K562 (cell line): ENCODE measurements around the gene DMRT2. TPM values are rescaled to one million over a fixed set of nuclear protein-coding genes. Genes with fewer than 3 reads are reported as not detected.

Experiments used
- ATAC-seq: fragments of 200-7000 bp; cut with Tn5 transposase; 3 replicates; pipeline ENCODE4 v1.9.1; 2020; ENCODE audit warnings: moderate library complexity
- BruUV-seq: library from RNA; stranded (reverse); fragments of 400-500 nt; replicated peaks from 2 replicates; lab custom pipeline; 2021; lab: Mats Ljungman, UMichigan
- CTCF ChIA-PET: fragments of 300-600 bp; formaldehyde crosslinking; extraction: SDS; loops from one replicate; lab custom pipeline; 2021; ENCODE audit warnings: low intra/inter-chr PET ratio; lab: Yijun Ruan, JAX
- POLR2A ChIA-PET: fragments of 300-600, 350-650 bp; sonication (Branson Sonifier 250); formaldehyde crosslinking; extraction: SDS; loops from one replicate; lab custom pipeline; 2021; ENCODE audit warnings: antibody characterized with exemption, inconsistent platforms; lab: Yijun Ruan, JAX
- DNase-seq, 4 experiments: peaks; one replicate each; pipeline versions ENCODE4 v3.0.0 to v3.0.0-alpha.2; 2011 to 2018; ENCODE audit warnings: low spot score in 3 of 4, mixed read lengths in 3 of 4; ENCODE audit errors: extremely low read depth in 1 of 4
- FAIRE-seq: peaks from 2 replicates; lab custom pipeline; 2011; peaks lifted over from hg19 to GRCh38; lab: Jason Lieb, UNC
- H2AFZ ChIP-seq: 2 replicates; pipeline ENCODE4 v1.6.0; 2011; ENCODE audit warnings: low read depth, low read length, control low read depth, inconsistent platforms
- H3K27ac ChIP-seq: fragments of 200-600 bp; 3 replicates; pipeline ENCODE4 v1.8.0; 2011; ENCODE audit warnings: low read depth, mild to moderate bottlenecking, control low read depth, inconsistent platforms, low read length, moderate library complexity, mixed read lengths; ENCODE audit errors: extremely low read depth
- H3K27me3 ChIP-seq, 2 experiments: fragments of 300-600 bp in 1 of 2; 2 replicates in 1 of 2; 3 replicates in 1 of 2; pipeline versions ENCODE4 v1.6.0 to v1.8.0; 2011; ENCODE audit warnings: inconsistent platforms in 2 of 2, low read length in 2 of 2, mild to moderate bottlenecking in 1 of 2, mixed read lengths in 1 of 2, moderate library complexity in 1 of 2; ENCODE audit not compliant: control insufficient read depth in 2 of 2, insufficient read depth in 2 of 2
- H3K36me3 ChIP-seq: fragments of 300-600 bp; 3 replicates; pipeline ENCODE4 v1.8.0; 2011; ENCODE audit warnings: mild to moderate bottlenecking, low read length, inconsistent platforms; ENCODE audit not compliant: control insufficient read depth, insufficient read depth
- H3K4me1 ChIP-seq, 2 experiments: fragments of 200-600 bp in 1 of 2; replicated peaks in 1 of 2; 2 replicates in 1 of 2; 3 replicates in 1 of 2; pipeline versions ENCODE4 v1.5.1 to v1.8.0; 2011; ENCODE audit warnings: inconsistent platforms in 2 of 2, low read length in 2 of 2, mild to moderate bottlenecking in 1 of 2, mixed read lengths in 1 of 2, moderate library complexity in 1 of 2; ENCODE audit not compliant: control insufficient read depth in 2 of 2, insufficient read depth in 2 of 2
- H3K4me2 ChIP-seq: 2 replicates; pipeline ENCODE4 v1.6.1; 2011; ENCODE audit warnings: low read length, control low read depth, inconsistent platforms, mixed read lengths; ENCODE audit not compliant: insufficient read depth
- H3K4me3 ChIP-seq: fragments of 200-600 bp; sonication (generic), shearing (Covaris generic); 2 replicates; pipeline ENCODE4 v1.5.1; 2016; ENCODE audit warnings: control low read depth, inconsistent platforms
- H3K79me2 ChIP-seq: fragments of 200-600 bp; 3 replicates; pipeline ENCODE4 v1.8.0; 2011; ENCODE audit warnings: low read length, inconsistent platforms; ENCODE audit not compliant: control insufficient read depth, insufficient read depth
- H3K9ac ChIP-seq, 2 experiments: 2 replicates each; pipeline versions ENCODE4 v1.6.0 to v1.6.1; 2011; ENCODE audit warnings: low read depth in 2 of 2, low read length in 2 of 2, control low read depth in 1 of 2, inconsistent platforms in 1 of 2, mild to moderate bottlenecking in 1 of 2, mixed read lengths in 1 of 2; ENCODE audit not compliant: insufficient read depth in 1 of 2
- H3K9me1 ChIP-seq: one replicate; pipeline ENCODE4 v1.6.0; 2011; ENCODE audit warnings: inconsistent platforms, mild to moderate bottlenecking, low read length, moderate library complexity; ENCODE audit not compliant: control insufficient read depth, insufficient read depth
- H3K9me3 ChIP-seq: replicated peaks from 2 replicates; pipeline ENCODE4 v1.5.1; 2011; ENCODE audit warnings: low read depth, low read length, inconsistent platforms; ENCODE audit not compliant: control insufficient read depth, insufficient read depth
- H4K20me1 ChIP-seq: replicated peaks from 2 replicates; pipeline ENCODE4 v1.6.1; 2011; ENCODE audit warnings: low read length, inconsistent platforms, mixed read lengths; ENCODE audit not compliant: control insufficient read depth, insufficient read depth
- ARHGAP35 ChIP-seq: fragments of 450-650 bp; IDR thresholded peaks from 2 replicates; pipeline ENCODE4 v1.6.1; 2018; ENCODE audit not compliant: partially characterized antibody
- CBFB ChIP-seq: sonication (generic); formaldehyde crosslinking; IDR thresholded peaks from 2 replicates; pipeline ENCODE4 v1.4.0; 2020; ENCODE audit warnings: mild to moderate bottlenecking, missing genetic modification reagents
- CREM ChIP-seq: IDR thresholded peaks from 2 replicates; pipeline ENCODE4 v1.6.1; 2014; ENCODE audit warnings: antibody characterized with exemption, low read depth
- ESRRA ChIP-seq: fragments of 450-650 bp; IDR thresholded peaks from 2 replicates; pipeline ENCODE4 v1.6.1; 2014; ENCODE audit warnings: low read depth, mild to moderate bottlenecking, moderate library complexity, borderline replicate concordance
- HINFP ChIP-seq: fragments of 450-650 bp; conservative IDR thresholded peaks from 2 replicates; pipeline ENCODE4 v1.6.1; 2016; ENCODE audit warnings: missing genetic modification characterization, low read depth, mild to moderate bottlenecking, control low read depth, missing compliant biosample characterization
- HSF4 ChIP-seq: fragments of 250-450 bp; sonication (Bioruptor Pico); IDR thresholded peaks from 2 replicates; pipeline ENCODE4 v2.1.2; 2022; ENCODE audit warnings: mild to moderate bottlenecking, moderate library complexity, borderline replicate concordance
- MEF2D ChIP-seq: conservative IDR thresholded peaks from 2 replicates; pipeline ENCODE4 v1.6.1; 2016; ENCODE audit warnings: low read depth, missing genetic modification characterization, missing compliant biosample characterization
- MYBL2 ChIP-seq, 2 experiments: fragments of 450-650 bp in 1 of 2; sonication (generic) in 1 of 2; formaldehyde crosslinking in 1 of 2; IDR thresholded peaks; 2 replicates each; pipeline versions ENCODE4 v1.6.1 to v1.8.1; 2017 to 2022; ENCODE audit warnings: borderline replicate concordance in 1 of 2, inconsistent platforms in 1 of 2, low read depth in 1 of 2, mild to moderate bottlenecking in 1 of 2, missing genetic modification reagents in 1 of 2, moderate library complexity in 1 of 2
- SMARCE1 ChIP-seq: fragments of 450-650 bp; IDR thresholded peaks from 2 replicates; pipeline ENCODE4 v1.7.1; 2016; ENCODE audit warnings: mild to moderate bottlenecking
- TAL1 ChIP-seq: fragments of 450-650 bp; IDR thresholded peaks from 2 replicates; pipeline ENCODE4 v1.6.1; 2016; ENCODE audit warnings: mild to moderate bottlenecking
- ZNF143 ChIP-seq: sonication (generic); formaldehyde crosslinking; IDR thresholded peaks from 2 replicates; pipeline ENCODE4 v1.9.0; 2022; ENCODE audit warnings: mild to moderate bottlenecking, missing genetic modification reagents
- ZNF589 ChIP-seq: fragments of 200-800 bp; sonication (Bioruptor generic); IDR thresholded peaks from 2 replicates; pipeline ENCODE4 v1.6.1; 2016; ENCODE audit warnings: low read depth, missing genetic modification characterization, missing compliant biosample characterization
- ZNF764 ChIP-seq: fragments of 250-450 bp; sonication (Bioruptor Pico); IDR thresholded peaks from 2 replicates; pipeline ENCODE4 v1.4.0; 2020; ENCODE audit warnings: low read depth, mild to moderate bottlenecking, moderate library complexity
- WGBS: fragments of 100-300 bp; shearing (Covaris generic); methylation state at CpG from one replicate; pipeline ENCODE4 v1.1.6; 2016; ENCODE audit warnings: low coverage, mixed read lengths; ENCODE audit not compliant: insufficient coverage; ENCODE audit errors: missing lambda C conversion rate; 5-methylcytosine and 5-hydroxymethylcytosine counted together
- in situ Hi-C: fragments of 300-500 bp; cut with MboI; formaldehyde crosslinking; loops from 4 replicates; pipeline ENCODE4 v1.15.0; 2018; ENCODE audit warnings: inconsistent platforms, mixed read lengths
- intact Hi-C: fragments of 100-400 bp; cut with micrococcal nuclease; formaldehyde crosslinking; loops from 2 replicates; pipeline ENCODE4 v1.14.2; 2022
- polyA plus RNA-seq, 8 experiments: library from polyadenylated mRNA; depleted of rRNA in 4 of 8; stranded (reverse) in 5 of 8; unstranded in 3 of 8; fragments of >200 nt; fragmentation: Nextera tagmentation in 2 of 8; fragmentation: Illumina TruSeq in 1 of 8; extraction: Ambion mirVana in 2 of 8; extraction: Trizol in 1 of 8; gene quantifications; 2 replicates each; pipeline versions ENCODE4 v1.2.1 to v1.2.3, GENCODE V29; 2011 to 2014; ENCODE audit warnings: inconsistent platforms in 1 of 8, missing spikeins in 1 of 8
- total RNA-seq, 7 experiments: library from RNA; depleted of rRNA in 6 of 7; stranded (reverse); fragments of >200 nt in 6 of 7; fragmentation: Illumina TruSeq in 2 of 7; extraction: Trizol in 2 of 7; gene quantifications; 2 replicates each; pipeline versions ENCODE4 v1.2.1 to v1.2.3, GENCODE V29; 2011 to 2021; ENCODE audit warnings: low replicate concordance in 1 of 7
- TF ChIP-seq, protein P1 (sequence below): fragments of 450-650 bp; IDR thresholded peaks from 2 replicates; pipeline ENCODE4 v1.6.1; 2017; ENCODE audit warnings: antibody characterized with exemption, mild to moderate bottlenecking
- TF ChIP-seq, protein P2 (sequence below): sonication (generic); formaldehyde crosslinking; IDR thresholded peaks from 2 replicates; pipeline ENCODE4 v1.8.0; 2022; ENCODE audit warnings: mild to moderate bottlenecking, missing genetic modification reagents

The DMRT2 gene
- total and polyA plus RNA-seq, 9 of the 15 experiments (the other 6 are each of a cell fraction or from before 2014, with no cell fraction given) = not detected

- intact Hi-C loops = no loop called here
- DNase-seq = no peak
- ATAC-seq = no peak
- Histone ChIP-seq H3K4me3 (no peak overlapping the region), H2AFZ (no peak overlapping the region), H3K27me3 (no peaks in the 10 kb centered on the region), H4K20me1 (no peaks in the 10 kb centered on the region), H3K36me3 (no peaks in the 10 kb centered on the region), H3K9me1 (no peaks in the 10 kb centered on the region), H3K79me2 (no peaks in the 10 kb centered on the region), H3K9me3 (no peaks in the 10 kb centered on the region), H3K4me2 (no peak overlapping the region), H3K9ac (no peak overlapping the region), H3K4me1 (no peaks in the 10 kb centered on the region), H3K27ac (no peak overlapping the region)
- ChIA-PET POLR2A (no interaction called here), CTCF (no interaction called here)
- in situ Hi-C loops = no loop called here
- no peak for FAIRE-seq
- BruUV-seq = no TSS peak
- WGBS = 0% methylated on average over 1 of the region's 1 CpG
- TF ChIP-seq, protein P1, sequence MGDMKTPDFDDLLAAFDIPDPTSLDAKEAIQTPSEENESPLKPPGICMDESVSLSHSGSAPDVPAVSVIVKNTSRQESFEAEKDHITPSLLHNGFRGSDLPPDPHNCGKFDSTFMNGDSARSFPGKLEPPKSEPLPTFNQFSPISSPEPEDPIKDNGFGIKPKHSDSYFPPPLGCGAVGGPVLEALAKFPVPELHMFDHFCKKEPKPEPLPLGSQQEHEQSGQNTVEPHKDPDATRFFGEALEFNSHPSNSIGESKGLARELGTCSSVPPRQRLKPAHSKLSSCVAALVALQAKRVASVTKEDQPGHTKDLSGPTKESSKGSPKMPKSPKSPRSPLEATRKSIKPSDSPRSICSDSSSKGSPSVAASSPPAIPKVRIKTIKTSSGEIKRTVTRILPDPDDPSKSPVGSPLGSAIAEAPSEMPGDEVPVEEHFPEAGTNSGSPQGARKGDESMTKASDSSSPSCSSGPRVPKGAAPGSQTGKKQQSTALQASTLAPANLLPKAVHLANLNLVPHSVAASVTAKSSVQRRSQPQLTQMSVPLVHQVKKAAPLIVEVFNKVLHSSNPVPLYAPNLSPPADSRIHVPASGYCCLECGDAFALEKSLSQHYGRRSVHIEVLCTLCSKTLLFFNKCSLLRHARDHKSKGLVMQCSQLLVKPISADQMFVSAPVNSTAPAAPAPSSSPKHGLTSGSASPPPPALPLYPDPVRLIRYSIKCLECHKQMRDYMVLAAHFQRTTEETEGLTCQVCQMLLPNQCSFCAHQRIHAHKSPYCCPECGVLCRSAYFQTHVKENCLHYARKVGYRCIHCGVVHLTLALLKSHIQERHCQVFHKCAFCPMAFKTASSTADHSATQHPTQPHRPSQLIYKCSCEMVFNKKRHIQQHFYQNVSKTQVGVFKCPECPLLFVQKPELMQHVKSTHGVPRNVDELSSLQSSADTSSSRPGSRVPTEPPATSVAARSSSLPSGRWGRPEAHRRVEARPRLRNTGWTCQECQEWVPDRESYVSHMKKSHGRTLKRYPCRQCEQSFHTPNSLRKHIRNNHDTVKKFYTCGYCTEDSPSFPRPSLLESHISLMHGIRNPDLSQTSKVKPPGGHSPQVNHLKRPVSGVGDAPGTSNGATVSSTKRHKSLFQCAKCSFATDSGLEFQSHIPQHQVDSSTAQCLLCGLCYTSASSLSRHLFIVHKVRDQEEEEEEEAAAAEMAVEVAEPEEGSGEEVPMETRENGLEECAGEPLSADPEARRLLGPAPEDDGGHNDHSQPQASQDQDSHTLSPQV = no peak
- TF ChIP-seq MYBL2 (IDR thresholded peaks at IDR 0.05; ENCODE audit: low read depth) = no peak
- TF ChIP-seq MYBL2 (CRISPR knock-in tag; IDR thresholded peaks at IDR 0.05; ENCODE audit: borderline replicate concordance) = no peak
- no peak for TF ChIP-seq CBFB (CRISPR knock-in tag)
- TF ChIP-seq, protein P2, sequence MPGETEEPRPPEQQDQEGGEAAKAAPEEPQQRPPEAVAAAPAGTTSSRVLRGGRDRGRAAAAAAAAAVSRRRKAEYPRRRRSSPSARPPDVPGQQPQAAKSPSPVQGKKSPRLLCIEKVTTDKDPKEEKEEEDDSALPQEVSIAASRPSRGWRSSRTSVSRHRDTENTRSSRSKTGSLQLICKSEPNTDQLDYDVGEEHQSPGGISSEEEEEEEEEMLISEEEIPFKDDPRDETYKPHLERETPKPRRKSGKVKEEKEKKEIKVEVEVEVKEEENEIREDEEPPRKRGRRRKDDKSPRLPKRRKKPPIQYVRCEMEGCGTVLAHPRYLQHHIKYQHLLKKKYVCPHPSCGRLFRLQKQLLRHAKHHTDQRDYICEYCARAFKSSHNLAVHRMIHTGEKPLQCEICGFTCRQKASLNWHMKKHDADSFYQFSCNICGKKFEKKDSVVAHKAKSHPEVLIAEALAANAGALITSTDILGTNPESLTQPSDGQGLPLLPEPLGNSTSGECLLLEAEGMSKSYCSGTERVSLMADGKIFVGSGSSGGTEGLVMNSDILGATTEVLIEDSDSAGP (CRISPR knock-in tag) = no peak
- no peak for TF ChIP-seq SMARCE1
- TF ChIP-seq ZNF143 (CRISPR knock-in tag) = no peak
- no peak for TF ChIP-seq TAL1
- no peak for TF ChIP-seq HINFP (tag)
- no peak for TF ChIP-seq MEF2D
- no peak for TF ChIP-seq ESRRA
- TF ChIP-seq HSF4 (CRISPR knock-in tag) = no peak
- no peak for TF ChIP-seq ZNF589
- TF ChIP-seq ARHGAP35 = no peak
- TF ChIP-seq ZNF764 (CRISPR knock-in tag) = no peak
- no peak for TF ChIP-seq CREM
Observed at GRCh38 chr9:1073497-1073896, 23.3 kb downstream of the DMRT2 start.
